Measurements from ENCODE around the gene HIGD1A. TPM values are rescaled to one million over a fixed set of nuclear protein-coding genes. Genes with fewer than 3 reads are reported as not detected.

HIGD1A gene
- total and polyA plus RNA-seq, 4 donors, result 76.1 to 148 (median 86.1) TPM

- ATAC-seq (ENCODE audit: insufficient read depth, low FRiP score), result no peak
- 82 to 91% methylated on average over 4 of the region's 4 CpGs for WGBS, 2 donors
- no peak overlapping the region for H3K27ac ChIP-seq (ENCODE audit: low read depth in 1 of 2, low read length in 1 of 2)
Observed at GRCh38 chr3:42827654-42828053, 23.4 kb upstream of the HIGD1A start.

GRCh38 chr3:42827023-42827422 lies 22.7 kb upstream of the HIGD1A start:
- Histone ChIP-seq H3K36me3 (ENCODE audit: control insufficient read depth in 4 of 4, insufficient read depth in 4 of 4, low read length in 4 of 4) (no peaks in the 10 kb centered on the region), H3K9ac (ENCODE audit: insufficient read depth in 1 of 2, low read length in 2 of 2) (no peak overlapping the region), H3K4me3 (no peak overlapping the region), H3K27me3 (ENCODE audit: control insufficient read depth in 3 of 3, insufficient read depth in 3 of 3, low read length in 2 of 3) (no peaks in the 10 kb centered on the region), H3K4me1 (ENCODE audit: control insufficient read depth in 5 of 5, insufficient read depth in 5 of 5, low read length in 5 of 5) (no peaks in the 10 kb centered on the region), H3K27ac (ENCODE audit: low read depth in 1 of 2, low read length in 1 of 2) (no peak overlapping the region), H3K9me3 (ENCODE audit: control insufficient read depth in 4 of 4, insufficient read depth in 3 of 4, low read length in 3 of 4) (no peaks in the 10 kb centered on the region)
- no peak for TF ChIP-seq CTCF (IDR thresholded peaks at IDR 0.05; ENCODE audit: control extremely low read depth, extremely low read depth)
- DNase-seq (no peak), ATAC-seq (ENCODE audit: insufficient read depth, low FRiP score) (no peak)

More at GRCh38 chr3:42827654-42828053, 23.4 kb upstream of the HIGD1A start:
- TF ChIP-seq CTCF (IDR thresholded peaks at IDR 0.05; ENCODE audit: control extremely low read depth, extremely low read depth), result no peak
- Histone ChIP-seq H3K9ac (ENCODE audit: insufficient read depth in 1 of 2, low read length in 2 of 2) (no peak overlapping the region), H3K4me3 (no peak overlapping the region), H3K27me3 (ENCODE audit: control insufficient read depth in 3 of 3, insufficient read depth in 3 of 3, low read length in 2 of 3) (no peaks in the 10 kb centered on the region), H3K9me3 (ENCODE audit: control insufficient read depth in 4 of 4, insufficient read depth in 3 of 4, low read length in 3 of 4) (no peaks in the 10 kb centered on the region), H3K36me3 (ENCODE audit: control insufficient read depth in 4 of 4, insufficient read depth in 4 of 4, low read length in 4 of 4) (no peaks in the 10 kb centered on the region), H3K4me1 (ENCODE audit: control insufficient read depth in 5 of 5, insufficient read depth in 5 of 5, low read length in 5 of 5) (no peaks in the 10 kb centered on the region)
- no peak for DNase-seq

- no peak for ATAC-seq (ENCODE audit: insufficient read depth, low FRiP score)
Observed at GRCh38 chr3:42826141-42826540, 21.9 kb upstream of the HIGD1A start.

More at GRCh38 chr3:42826141-42826540, 21.9 kb upstream of the HIGD1A start:
- DNase-seq, result no peak
- no peak overlapping the region for H3K9ac ChIP-seq (ENCODE audit: insufficient read depth in 1 of 2, low read length in 2 of 2)
- no peaks in the 10 kb centered on the region for H3K9me3 ChIP-seq (ENCODE audit: control insufficient read depth in 4 of 4, insufficient read depth in 3 of 4, low read length in 3 of 4)
- H3K4me3 ChIP-seq, result no peak overlapping the region
- H3K27ac ChIP-seq (ENCODE audit: low read depth in 1 of 2, low read length in 1 of 2), result no peak overlapping the region
- no peaks in the 10 kb centered on the region for H3K27me3 ChIP-seq (ENCODE audit: control insufficient read depth in 3 of 3, insufficient read depth in 3 of 3, low read length in 2 of 3)
- no peaks in the 10 kb centered on the region for H3K4me1 ChIP-seq (ENCODE audit: control insufficient read depth in 5 of 5, insufficient read depth in 5 of 5, low read length in 5 of 5)
- no peak for TF ChIP-seq CTCF (IDR thresholded peaks at IDR 0.05; ENCODE audit: control extremely low read depth, extremely low read depth)
- H3K36me3 ChIP-seq (ENCODE audit: control insufficient read depth in 4 of 4, insufficient read depth in 4 of 4, low read length in 4 of 4), result no peaks in the 10 kb centered on the region
